Parathyroid adenoma (tissue), 2 donors: ENCODE data around the gene CES3.

Source experiments
- H2AFZ ChIP-seq: fragments of 300-600 bp; sonication (generic); one replicate; pipeline ENCODE4 v1.7.0; 2017; ENCODE audit warnings: antibody characterized with exemption, mild to moderate bottlenecking
- H3K27ac ChIP-seq: fragments of 300-600 bp; sonication (generic); one replicate; pipeline ENCODE4 v1.7.0; 2017
- H3K27me3 ChIP-seq: fragments of 300-600 bp; sonication (generic); one replicate; pipeline ENCODE4 v1.7.0; 2017; ENCODE audit warnings: low read length; ENCODE audit not compliant: control insufficient read depth, insufficient read depth
- H3K36me3 ChIP-seq: fragments of 300-600 bp; sonication (generic); one replicate; pipeline ENCODE4 v1.7.0; 2017; ENCODE audit warnings: low read length; ENCODE audit not compliant: control insufficient read depth, insufficient read depth
- H3K4me1 ChIP-seq: fragments of 300-600 bp; sonication (generic); one replicate; pipeline ENCODE4 v1.7.0; 2017; ENCODE audit warnings: control low read depth
- H3K4me2 ChIP-seq: fragments of 300-600 bp; sonication (generic); one replicate; pipeline ENCODE4 v1.7.0; 2017; ENCODE audit warnings: low read length
- H3K4me3 ChIP-seq: fragments of 300-600 bp; sonication (generic); one replicate; pipeline ENCODE4 v1.7.0; 2017; ENCODE audit warnings: low read depth, low read length
- H3K79me2 ChIP-seq: fragments of 300-600 bp; sonication (generic); one replicate; pipeline ENCODE4 v1.7.0; 2017; ENCODE audit warnings: control low read depth
- H3K9ac ChIP-seq: fragments of 300-600 bp; sonication (generic); one replicate; pipeline ENCODE4 v1.7.0; 2017; ENCODE audit warnings: mild to moderate bottlenecking
- H3K9me3 ChIP-seq: fragments of 300-600 bp; sonication (generic); one replicate; pipeline ENCODE4 v1.7.0; 2017; ENCODE audit warnings: low read length; ENCODE audit not compliant: control insufficient read depth
- TF ChIP-seq, protein P1 (sequence below): fragments of 300-600 bp; sonication (generic); IDR thresholded peaks from one replicate; pipeline ENCODE4 v1.7.0; 2017; ENCODE audit warnings: antibody characterized with exemption, mild to moderate bottlenecking
- donor health status: primary hyperparathyroidism.

The CES3 gene, protein sequence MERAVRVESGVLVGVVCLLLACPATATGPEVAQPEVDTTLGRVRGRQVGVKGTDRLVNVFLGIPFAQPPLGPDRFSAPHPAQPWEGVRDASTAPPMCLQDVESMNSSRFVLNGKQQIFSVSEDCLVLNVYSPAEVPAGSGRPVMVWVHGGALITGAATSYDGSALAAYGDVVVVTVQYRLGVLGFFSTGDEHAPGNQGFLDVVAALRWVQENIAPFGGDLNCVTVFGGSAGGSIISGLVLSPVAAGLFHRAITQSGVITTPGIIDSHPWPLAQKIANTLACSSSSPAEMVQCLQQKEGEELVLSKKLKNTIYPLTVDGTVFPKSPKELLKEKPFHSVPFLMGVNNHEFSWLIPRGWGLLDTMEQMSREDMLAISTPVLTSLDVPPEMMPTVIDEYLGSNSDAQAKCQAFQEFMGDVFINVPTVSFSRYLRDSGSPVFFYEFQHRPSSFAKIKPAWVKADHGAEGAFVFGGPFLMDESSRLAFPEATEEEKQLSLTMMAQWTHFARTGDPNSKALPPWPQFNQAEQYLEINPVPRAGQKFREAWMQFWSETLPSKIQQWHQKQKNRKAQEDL

DNA sequence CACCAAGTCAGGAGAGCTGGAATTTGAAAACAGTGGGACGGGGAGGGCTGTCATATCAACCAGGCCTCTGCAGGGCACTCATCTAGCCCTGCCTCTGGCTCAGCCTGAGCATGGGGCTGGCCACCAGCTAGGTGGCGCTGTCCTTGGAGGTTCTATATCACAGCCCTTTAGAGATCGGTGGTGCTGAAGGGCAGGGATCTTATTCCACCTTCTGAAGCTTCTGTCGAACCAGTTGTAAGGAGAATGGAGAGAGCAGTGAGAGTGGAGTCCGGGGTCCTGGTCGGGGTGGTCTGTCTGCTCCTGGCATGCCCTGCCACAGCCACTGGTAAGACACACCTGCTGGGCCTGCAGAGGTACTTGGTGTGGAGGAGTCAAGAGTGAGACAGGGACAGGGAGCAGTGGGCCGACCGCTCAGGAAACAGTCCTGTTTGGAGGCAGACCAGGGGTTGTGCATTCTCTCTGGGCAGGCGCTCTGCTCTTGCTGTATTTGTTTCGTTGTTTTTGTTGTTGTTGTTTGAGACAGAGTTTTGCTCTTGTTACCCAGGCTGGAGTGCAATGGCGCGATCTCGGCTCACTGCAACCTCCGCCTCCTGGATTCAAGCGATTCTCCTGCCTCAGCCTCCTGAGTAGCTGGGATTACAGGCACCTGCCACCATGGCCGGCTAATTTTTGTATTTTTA is at the start of gene CES3:
TSS of gene CES3 (plus strand) at position 202 of the 680 bp plus-strand sequence. CDS start at position 244, 42 bp downstream.
- H3K4me1 ChIP-seq, result no peaks in the 10 kb centered on the region
- no peaks in the 10 kb centered on the region for H3K36me3 ChIP-seq
- no peaks in the 10 kb centered on the region for H3K79me2 ChIP-seq
- H2AFZ ChIP-seq, result peak within 1 kb of the TSS; percentile 27
- H3K27ac ChIP-seq, result no peak within 1 kb of the TSS
- no peak within 1 kb of the TSS for H3K9ac ChIP-seq
- TF ChIP-seq, protein P1, sequence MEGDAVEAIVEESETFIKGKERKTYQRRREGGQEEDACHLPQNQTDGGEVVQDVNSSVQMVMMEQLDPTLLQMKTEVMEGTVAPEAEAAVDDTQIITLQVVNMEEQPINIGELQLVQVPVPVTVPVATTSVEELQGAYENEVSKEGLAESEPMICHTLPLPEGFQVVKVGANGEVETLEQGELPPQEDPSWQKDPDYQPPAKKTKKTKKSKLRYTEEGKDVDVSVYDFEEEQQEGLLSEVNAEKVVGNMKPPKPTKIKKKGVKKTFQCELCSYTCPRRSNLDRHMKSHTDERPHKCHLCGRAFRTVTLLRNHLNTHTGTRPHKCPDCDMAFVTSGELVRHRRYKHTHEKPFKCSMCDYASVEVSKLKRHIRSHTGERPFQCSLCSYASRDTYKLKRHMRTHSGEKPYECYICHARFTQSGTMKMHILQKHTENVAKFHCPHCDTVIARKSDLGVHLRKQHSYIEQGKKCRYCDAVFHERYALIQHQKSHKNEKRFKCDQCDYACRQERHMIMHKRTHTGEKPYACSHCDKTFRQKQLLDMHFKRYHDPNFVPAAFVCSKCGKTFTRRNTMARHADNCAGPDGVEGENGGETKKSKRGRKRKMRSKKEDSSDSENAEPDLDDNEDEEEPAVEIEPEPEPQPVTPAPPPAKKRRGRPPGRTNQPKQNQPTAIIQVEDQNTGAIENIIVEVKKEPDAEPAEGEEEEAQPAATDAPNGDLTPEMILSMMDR, result peak; percentile 66
- H3K27me3 ChIP-seq, result no peaks in the 10 kb centered on the region
- H3K4me3 ChIP-seq, result no peak within 1 kb of the TSS
- H3K4me2 ChIP-seq, result no peak within 1 kb of the TSS
- no peaks in the 10 kb centered on the region for H3K9me3 ChIP-seq

DNA sequence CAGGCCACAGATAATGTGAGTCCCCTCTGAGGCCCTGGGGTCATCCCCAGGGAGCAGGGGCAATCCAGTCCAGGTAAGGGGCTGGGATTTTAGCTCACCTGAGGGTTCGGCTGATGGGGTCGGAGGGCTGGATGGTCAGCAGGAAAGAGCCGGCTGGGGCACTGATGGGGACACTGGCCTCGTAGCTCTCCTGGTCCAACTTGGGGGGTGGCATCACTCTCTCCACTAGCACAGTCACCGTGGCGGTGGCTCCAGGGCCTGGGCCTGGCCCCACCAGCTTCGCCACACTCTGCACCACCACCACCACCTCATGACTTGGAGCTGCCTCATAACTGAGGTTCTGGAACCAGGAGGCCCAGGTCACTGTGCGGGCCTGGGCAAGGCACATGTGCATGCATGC is 49.3 kb upstream of the CES3 start:
- Histone ChIP-seq H3K27ac (no peak overlapping the region), H3K9ac (no peak overlapping the region), H3K79me2 (no peaks in the 10 kb centered on the region), H3K36me3 (no peaks in the 10 kb centered on the region), H2AFZ (no peak overlapping the region), H3K4me1 (peaks cover 3% of the 10 kb centered on the region), H3K27me3 (no peaks in the 10 kb centered on the region), H3K4me3 (no peak overlapping the region), H3K4me2 (no peak overlapping the region), H3K9me3 (no peaks in the 10 kb centered on the region)
- TF ChIP-seq, protein P1, result no peak

DNA sequence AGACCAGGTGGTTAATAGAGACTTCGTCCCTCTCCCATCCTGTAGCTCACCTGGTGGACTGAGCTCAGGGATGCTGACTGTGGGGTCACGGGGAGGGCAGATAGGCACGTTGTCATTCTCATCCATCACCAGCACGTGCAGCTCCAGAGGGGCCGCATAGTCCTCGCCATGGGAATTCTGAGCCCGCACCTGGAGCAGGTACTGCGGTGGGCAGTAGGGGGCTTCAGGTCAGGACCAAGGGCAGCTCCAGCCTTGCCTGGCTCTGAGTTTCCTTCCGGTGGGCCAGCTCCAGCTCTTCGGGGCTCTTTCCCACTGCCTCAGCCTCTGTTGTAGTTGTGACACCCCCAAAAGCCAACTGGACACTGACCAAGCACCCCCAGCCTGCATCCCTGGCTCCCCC is 48.0 kb upstream of the CES3 start:
- Histone ChIP-seq H3K4me2 (no peak overlapping the region), H3K79me2 (no peaks in the 10 kb centered on the region), H3K4me1 (no peaks in the 10 kb centered on the region), H3K9me3 (no peaks in the 10 kb centered on the region), H3K9ac (no peak overlapping the region), H3K27ac (no peak overlapping the region), H3K27me3 (no peaks in the 10 kb centered on the region), H3K4me3 (no peak overlapping the region), H3K36me3 (no peaks in the 10 kb centered on the region), H2AFZ (no peak overlapping the region)
- TF ChIP-seq, protein P1, result no peak

DNA sequence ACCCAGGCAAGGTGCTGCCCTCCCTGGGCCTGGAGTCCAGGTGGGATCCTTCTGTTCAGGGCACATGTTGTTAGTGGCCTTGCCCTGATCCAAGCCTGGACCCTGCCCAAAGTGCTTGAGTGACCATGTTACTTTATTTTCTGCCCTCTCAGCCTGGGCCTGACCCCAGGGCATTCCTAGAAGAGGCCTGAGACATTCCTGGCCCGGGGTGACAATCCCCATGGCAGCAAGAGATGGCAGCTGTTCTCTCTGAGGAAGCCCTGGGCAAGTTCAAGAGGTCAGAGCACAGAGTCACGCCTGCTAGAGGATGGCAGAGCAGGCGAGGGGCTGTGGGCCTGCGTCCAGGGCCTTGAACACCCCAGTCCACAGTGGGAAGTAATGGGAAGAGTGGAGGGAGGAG is 47.4 kb upstream of the CES3 start:
- H3K79me2 ChIP-seq, result no peaks in the 10 kb centered on the region
- H3K4me3 ChIP-seq, result no peak overlapping the region
- H2AFZ ChIP-seq, result no peak overlapping the region
- no peak overlapping the region for H3K4me2 ChIP-seq
- H3K4me1 ChIP-seq, result no peaks in the 10 kb centered on the region
- H3K27me3 ChIP-seq, result no peaks in the 10 kb centered on the region
- H3K36me3 ChIP-seq, result no peaks in the 10 kb centered on the region
- TF ChIP-seq, protein P1, result no peak
- no peaks in the 10 kb centered on the region for H3K9me3 ChIP-seq
- no peak overlapping the region for H3K9ac ChIP-seq
- H3K27ac ChIP-seq, result no peak overlapping the region
